ENCODE data around the gene GMPS. TPM values are rescaled to one million over a fixed set of nuclear protein-coding genes. Genes with fewer than 3 reads are reported as not detected.
A peak's percentile ranks its signal among the peaks of the same experiment; 100 is the strongest.

Gene GMPS
- total RNA-seq, 1 experiment from 2014 or later: 136 TPM

- no peak for TF ChIP-seq TP53 (CRISPR knock-in tag; IDR thresholded peaks at IDR 0.05)
- TF ChIP-seq ZNF532 (CRISPR knock-in tag; IDR thresholded peaks at IDR 0.05; ENCODE audit: borderline replicate concordance): no peak
- TF ChIP-seq HMGA2 (CRISPR knock-in tag; IDR thresholded peaks at IDR 0.05): no peak
- TF ChIP-seq KAT7 (CRISPR knock-in tag; IDR thresholded peaks at IDR 0.05; ENCODE audit: borderline replicate concordance): no peak
- peak; percentile 95 for TF ChIP-seq TEAD1 (CRISPR knock-in tag; IDR thresholded peaks at IDR 0.05)
- peak; percentile 90; the same call in 1 of the 2 replicates for TF ChIP-seq ZNF232 (CRISPR knock-in tag; IDR thresholded peaks at IDR 0.05)
- no peak for TF ChIP-seq JUN (CRISPR knock-in tag; IDR thresholded peaks at IDR 0.05)
- TF ChIP-seq MXD4 (CRISPR knock-in tag; IDR thresholded peaks at IDR 0.05; ENCODE audit: borderline replicate concordance): no peak
- TF ChIP-seq E2F4 (CRISPR knock-in tag; IDR thresholded peaks at IDR 0.05; ENCODE audit: borderline replicate concordance, low read depth): no peak
- TF ChIP-seq PRRX2 (CRISPR knock-in tag; IDR thresholded peaks at IDR 0.05): no peak
- peak; percentile 90 for TF ChIP-seq ETV6 (CRISPR knock-in tag; IDR thresholded peaks at IDR 0.05)
- peak; percentile 99 for TF ChIP-seq USF1 (CRISPR knock-in tag; IDR thresholded peaks at IDR 0.05)
- peak; percentile 62 for TF ChIP-seq FOXP4 (CRISPR knock-in tag; IDR thresholded peaks at IDR 0.05)
- peak; percentile 82; the same call in 1 of the 2 replicates for TF ChIP-seq FOXP1 (CRISPR knock-in tag; IDR thresholded peaks at IDR 0.05; ENCODE audit: borderline replicate concordance)
- peak; percentile 66; the same call in 1 of the 2 replicates for TF ChIP-seq ZNF281 (CRISPR knock-in tag; IDR thresholded peaks at IDR 0.05)
- TF ChIP-seq HMGXB4 (CRISPR knock-in tag; IDR thresholded peaks at IDR 0.05): peak; percentile 83; the same call in 1 of the 2 replicates
- peak; percentile 25; the same call in 1 of the 2 replicates for TF ChIP-seq CREB1 (CRISPR knock-in tag; IDR thresholded peaks at IDR 0.05)
- no peak for TF ChIP-seq IRF2 (CRISPR knock-in tag; IDR thresholded peaks at IDR 0.05; ENCODE audit: borderline replicate concordance, low read depth)
- peak; percentile 74; the same call in 1 of the 2 replicates for TF ChIP-seq MYBL2 (CRISPR knock-in tag; IDR thresholded peaks at IDR 0.05)
- TF ChIP-seq NR1H2 (CRISPR knock-in tag; IDR thresholded peaks at IDR 0.05): no peak
- TF ChIP-seq PRDM15 (CRISPR knock-in tag; IDR thresholded peaks at IDR 0.05): no peak
These were observed 16.1 kb upstream of the GMPS start, which contains the start of gene SLC33A1 (continued) for GRCh38 chr3:155854141-155854940.
